ENCODE results near the gene SCN8A.
"Not testable (repeated sequence)": the region's sequence is repeated elsewhere in the genome, so short reads cannot be mapped to it uniquely, and the experiment has no call there.

The SCN8A gene

GRCh38 chr12:51814311-51815088 is 223.5 kb downstream of the SCN8A start:
- no peak for DNase-seq (ENCODE audit: low read depth, low spot score)

DNA sequence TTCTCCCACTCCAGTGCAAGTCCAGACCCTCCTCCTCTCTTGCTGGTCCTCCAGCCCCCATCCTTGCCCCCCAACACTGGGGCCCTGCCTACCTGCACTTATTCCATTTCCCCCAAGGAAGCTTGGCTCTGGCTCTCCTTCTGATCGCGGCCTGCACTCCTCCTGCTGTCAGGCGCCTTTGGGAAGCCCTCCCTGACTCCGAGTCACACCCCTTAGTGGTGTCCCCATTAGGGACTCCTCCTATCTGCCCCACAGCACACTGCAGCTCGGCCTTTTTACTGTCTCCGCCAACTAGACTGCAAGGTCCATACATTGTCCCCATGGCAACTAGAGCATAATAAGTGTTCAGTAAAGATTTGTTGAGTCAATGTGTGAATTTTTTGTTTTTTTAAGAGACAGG is 224.5 kb downstream of the SCN8A start:
- no peak for DNase-seq (ENCODE audit: low read depth, low spot score)

DNA sequence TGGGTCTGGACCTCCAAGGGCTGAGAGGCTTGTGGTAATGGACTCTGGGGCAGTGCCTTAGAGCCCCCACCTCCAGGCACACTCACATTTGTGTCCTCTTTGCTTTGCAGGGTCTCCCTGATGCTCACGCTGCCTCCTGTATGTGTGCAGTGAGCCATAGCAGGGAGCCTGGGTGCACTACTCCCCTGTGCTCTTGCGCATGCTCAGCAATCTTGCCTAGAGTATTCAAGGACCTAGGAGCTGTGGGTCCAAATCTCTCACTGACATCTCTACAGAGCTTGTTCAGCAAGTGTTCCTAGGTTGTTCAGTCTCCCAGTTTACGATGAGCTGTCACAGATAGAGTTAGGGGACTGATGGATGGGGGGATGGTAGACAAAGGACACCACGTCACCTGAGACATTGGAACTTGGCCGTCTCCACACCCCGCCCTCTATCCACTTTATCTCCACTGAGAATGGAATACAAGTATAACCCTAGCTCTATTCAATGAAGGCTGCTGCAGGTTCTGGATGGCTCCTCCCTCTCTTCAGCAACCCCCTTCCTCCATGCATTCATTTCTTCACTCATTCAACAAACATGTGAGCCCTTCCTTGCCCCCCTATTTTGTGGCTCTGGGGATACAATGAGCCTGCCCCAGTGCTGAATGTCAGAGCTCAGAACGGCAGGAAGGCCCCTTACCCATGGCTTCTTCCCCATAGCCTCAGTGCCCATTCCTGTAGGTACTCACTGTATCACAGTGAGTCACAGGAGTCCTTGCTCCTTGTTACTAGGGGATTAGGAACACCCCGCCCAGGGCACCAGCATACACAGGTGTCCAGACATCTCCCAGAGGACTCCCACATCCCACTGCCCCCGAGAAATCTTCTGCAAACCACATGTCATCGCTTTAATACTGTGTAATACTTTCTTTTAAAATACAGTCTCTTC is 226.3 kb downstream of the SCN8A start:
- no peak for DNase-seq (ENCODE audit: low read depth, low spot score)

DNA sequence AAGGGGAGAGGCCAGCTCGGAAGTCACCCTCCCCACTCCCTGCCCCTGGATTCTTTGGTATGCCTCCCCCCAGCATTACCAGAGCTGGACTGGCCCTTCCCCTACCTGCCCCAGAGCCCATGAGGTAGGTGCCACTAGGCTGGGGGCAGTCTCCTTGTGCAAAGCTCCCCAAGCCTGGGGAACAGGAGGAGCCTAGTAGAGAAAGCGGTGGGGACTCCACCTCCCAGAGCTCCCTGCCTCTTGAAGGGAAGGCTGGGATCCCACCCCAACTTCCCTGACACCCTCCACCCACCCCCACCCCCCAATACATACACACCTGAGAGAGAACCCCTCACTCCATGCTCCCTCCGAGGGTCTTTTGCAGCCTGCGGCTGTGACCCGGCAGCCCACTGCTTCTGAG is 227.1 kb downstream of the SCN8A start:
- no peak for DNase-seq (ENCODE audit: low read depth, low spot score)

DNA sequence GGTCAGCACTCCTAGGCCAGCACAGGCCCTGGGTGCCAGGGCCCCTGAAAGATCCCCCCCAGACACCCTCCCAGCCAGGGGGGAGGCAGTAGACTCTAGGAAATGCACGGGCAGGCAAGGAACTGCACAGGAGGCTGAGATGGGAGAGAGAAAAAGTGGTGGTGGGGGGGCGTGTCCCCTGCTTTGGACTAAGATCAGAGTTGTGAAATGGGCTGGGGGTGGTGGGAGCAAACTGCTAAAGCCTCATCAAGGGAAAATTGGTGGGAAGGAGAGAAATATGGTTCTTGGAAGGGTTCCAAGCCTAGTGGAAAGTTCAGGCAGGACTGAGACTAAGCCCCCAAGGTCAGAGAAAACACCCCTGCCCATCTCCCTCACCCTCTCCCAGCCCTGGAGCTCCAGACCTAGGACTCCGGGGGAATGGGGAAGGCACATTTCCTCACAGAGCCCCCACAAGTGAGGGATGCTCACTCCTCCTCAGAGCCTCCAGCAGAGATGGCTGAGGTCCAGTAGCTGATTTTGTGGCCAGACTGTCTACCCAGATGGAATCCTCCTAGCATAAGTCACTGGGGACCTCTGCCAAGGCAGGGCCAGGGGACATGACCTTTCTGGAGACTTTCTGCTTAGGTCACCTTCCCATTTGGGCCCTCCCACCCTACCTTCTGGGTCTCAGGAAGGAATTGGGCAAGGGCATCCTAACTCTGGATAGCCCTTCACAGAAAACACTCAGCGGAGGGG is 227.7 kb downstream of the SCN8A start:
- no peak for DNase-seq (ENCODE audit: low read depth, low spot score)

DNA sequence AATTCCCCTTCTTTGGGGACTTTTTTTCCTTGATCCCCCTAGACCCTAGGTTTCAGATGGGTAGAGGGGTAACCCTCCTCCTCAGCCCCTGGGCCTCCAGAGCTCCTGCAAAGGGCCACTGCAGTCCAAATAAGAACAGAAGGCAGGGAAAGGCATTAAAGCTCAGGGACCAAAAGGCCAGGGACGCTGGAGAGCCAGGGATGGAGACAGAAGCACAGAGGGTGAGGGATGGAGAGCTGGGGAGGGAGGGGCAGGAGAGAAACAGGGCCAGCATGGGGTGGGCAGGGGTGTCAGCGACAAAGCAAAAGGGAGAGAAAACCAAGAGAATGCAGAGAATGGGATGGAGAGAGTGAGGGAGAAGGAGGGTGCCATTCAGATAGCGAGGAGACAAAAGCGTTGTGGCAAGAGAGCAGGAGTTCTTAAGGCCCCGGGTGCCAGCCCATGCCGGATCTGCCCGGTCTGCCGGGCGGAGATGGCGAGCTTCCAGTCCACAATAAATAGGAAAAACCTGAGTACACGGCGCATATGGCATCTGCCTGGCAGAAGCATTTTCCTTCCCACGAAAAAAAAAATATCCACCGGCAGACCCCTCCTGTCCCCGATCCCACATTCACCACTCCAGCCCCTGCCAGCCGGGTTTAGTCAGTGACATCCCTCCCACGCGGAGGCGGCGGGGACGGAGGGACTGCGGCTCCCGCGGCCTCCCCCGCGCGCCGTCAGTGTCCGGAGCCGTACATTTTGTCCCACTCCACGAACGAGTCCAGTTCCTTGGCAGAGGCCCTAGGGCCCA is 228.9 kb downstream of the SCN8A start:
- DNase-seq (ENCODE audit: low read depth, low spot score), result no peak

- no peak for DNase-seq (ENCODE audit: low read depth, low spot score)
Observed at GRCh38 chr12:51820526-51821439, 229.8 kb downstream of the SCN8A start.

DNA sequence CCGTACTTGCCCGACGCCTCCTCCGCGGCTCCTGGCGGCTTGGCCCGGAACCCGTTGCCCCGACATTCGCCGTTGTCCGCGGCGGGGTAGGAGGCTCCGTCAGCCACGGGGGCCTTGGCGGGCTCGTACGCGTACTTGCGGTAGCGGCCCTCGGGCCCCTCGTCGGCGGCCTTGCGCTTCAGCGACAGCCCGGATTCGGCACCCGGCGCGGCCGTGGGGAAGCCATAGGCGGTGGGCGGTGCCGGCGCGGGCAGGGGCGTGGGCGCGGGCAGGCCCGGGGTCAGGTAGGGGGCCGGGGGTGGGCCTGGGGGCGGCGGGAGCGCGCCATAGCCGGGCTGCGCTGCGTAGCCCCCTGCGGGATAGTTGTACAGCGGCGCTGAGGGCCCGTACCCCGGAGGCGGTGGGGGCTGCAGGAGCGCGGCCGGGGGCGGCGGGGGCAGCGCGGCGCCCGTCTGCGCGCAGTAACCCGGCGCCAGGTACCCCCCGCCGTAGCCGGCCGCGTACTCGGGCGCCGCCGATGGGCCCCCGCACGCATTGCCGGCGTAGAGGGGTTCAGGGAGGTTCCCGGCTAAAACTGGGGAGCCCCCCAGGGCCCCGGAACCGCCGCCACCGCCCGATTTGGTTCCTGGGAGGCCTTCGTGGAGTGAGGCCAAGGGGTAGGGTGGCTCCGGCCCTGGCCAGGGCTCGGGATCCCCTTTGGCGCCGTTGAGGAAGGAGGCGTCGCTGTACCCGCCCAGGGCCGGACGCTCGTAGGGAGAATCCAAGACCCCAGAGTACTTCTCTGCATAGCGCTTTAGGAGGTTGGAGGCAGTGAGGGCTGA is 230.6 kb downstream of the SCN8A start:
- DNase-seq (ENCODE audit: low read depth, low spot score), result no peak

GRCh38 chr12:51822261-51822616 is 231.2 kb downstream of the SCN8A start:
- no peak for DNase-seq (ENCODE audit: low read depth, low spot score)

- DNase-seq (ENCODE audit: low read depth, low spot score), result no peak
Observed at GRCh38 chr12:51822956-51823355, 231.9 kb downstream of the SCN8A start.

- DNase-seq (ENCODE audit: low read depth, low spot score), result no peak
Observed at GRCh38 chr12:51823875-51824565, 233.0 kb downstream of the SCN8A start.

DNA sequence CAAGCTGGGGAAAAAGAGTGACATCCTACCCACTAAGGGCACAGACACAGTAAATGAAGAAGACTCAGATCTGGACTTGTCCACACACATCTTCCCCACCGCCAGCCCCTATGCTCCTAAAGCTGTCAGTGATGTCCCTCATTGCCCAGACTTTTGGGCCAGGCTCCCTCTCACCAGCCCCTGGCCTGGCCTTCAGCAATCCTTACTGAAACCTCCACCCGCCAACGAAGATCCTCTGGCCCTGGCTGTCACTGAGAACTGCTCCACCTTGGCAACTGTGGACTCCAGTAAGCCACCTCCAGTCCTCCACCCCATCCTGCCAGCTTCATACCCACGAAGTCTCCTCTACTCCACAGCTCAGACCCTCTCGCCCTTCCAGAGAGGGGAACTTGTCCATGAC is 234.2 kb downstream of the SCN8A start:
- no peak for DNase-seq (ENCODE audit: low read depth, low spot score)

- DNase-seq (ENCODE audit: low read depth, low spot score), result no peak
Observed at GRCh38 chr12:51826881-51827280, 235.8 kb downstream of the SCN8A start.

- DNase-seq (ENCODE audit: low read depth, low spot score), result no peak
Observed at GRCh38 chr12:51827925-51828818, 237.1 kb downstream of the SCN8A start.

- DNase-seq (ENCODE audit: low read depth, low spot score), result no peak
Observed at GRCh38 chr12:51829011-51829481, 238.0 kb downstream of the SCN8A start.

DNA sequence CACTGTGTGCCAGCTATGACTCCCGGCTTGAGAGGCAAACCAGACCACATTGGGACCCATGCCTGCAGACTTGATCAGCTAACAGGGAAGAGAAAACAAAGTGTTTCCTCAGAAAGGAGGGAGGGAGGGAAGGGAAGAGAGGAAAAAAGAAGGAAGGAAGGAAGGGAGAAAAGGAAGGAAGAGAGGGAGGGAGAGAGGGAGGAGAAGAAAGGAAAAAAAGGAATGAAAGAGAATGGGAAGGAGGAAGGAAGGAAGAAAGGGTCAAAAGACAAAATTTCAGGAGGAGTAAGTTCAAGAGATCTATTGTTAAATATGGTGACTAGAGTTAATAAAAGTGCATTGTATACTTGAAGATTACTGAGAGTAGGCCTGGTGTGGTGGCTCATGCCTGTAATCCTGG is 238.6 kb downstream of the SCN8A start:
- DNase-seq (ENCODE audit: low read depth, low spot score), result no peak

GRCh38 chr12:51831817-51832216 is 240.8 kb downstream of the SCN8A start:
- not testable (repeated sequence) for DNase-seq (ENCODE audit: low read depth, low spot score)
